HepG2 (cell line): ENCODE measurements around the gene FRMD3. TPM values are rescaled to one million over a fixed set of nuclear protein-coding genes. Genes with fewer than 3 reads are reported as not detected.

Experiments
- ATAC-seq: fragments of 200-7000 bp; cut with Tn5 transposase; 3 replicates; pipeline ENCODE4 v1.9.1; 2020; ENCODE audit warnings: mild to moderate bottlenecking, moderate library complexity
- BruUV-seq: library from RNA; stranded (reverse); fragments of 400-500 nt; replicated peaks from 2 replicates; lab custom pipeline; 2021; lab: Mats Ljungman, UMichigan
- CTCF ChIA-PET: fragments of 300-600 bp; formaldehyde crosslinking; extraction: SDS; loops from one replicate; lab custom pipeline; 2021; ENCODE audit warnings: low total read pairs, inconsistent platforms, low intra/inter-chr PET ratio; lab: Yijun Ruan, JAX
- POLR2A ChIA-PET: fragments of 350-600 bp; sonication (Branson Sonifier 250); formaldehyde crosslinking; loops from one replicate; lab custom pipeline; 2020; ENCODE audit warnings: antibody characterized with exemption, inconsistent platforms; lab: Yijun Ruan, JAX
- DNase-seq: peaks from one replicate; pipeline ENCODE4 v3.0.0-alpha.2; 2015; ENCODE audit warnings: low spot score
- FAIRE-seq: peaks from 3 replicates; lab custom pipeline; 2011; peaks lifted over from hg19 to GRCh38; lab: Jason Lieb, UNC
- H2AFZ ChIP-seq: one replicate; pipeline ENCODE4 v1.6.1; 2011; ENCODE audit warnings: low read length, inconsistent platforms
- H3K27ac ChIP-seq: fragments of 300-600 bp; 3 replicates; pipeline ENCODE4 v1.8.0; 2011; ENCODE audit warnings: mixed run types, mild to moderate bottlenecking, mixed read lengths, low read length, inconsistent platforms; ENCODE audit not compliant: insufficient read depth; ENCODE audit errors: extremely low read length
- H3K27me3 ChIP-seq, 2 experiments: fragments of 200-600 bp in 1 of 2; 2 replicates in 1 of 2; 3 replicates in 1 of 2; pipeline versions ENCODE4 v1.6.0 to v1.8.0; 2011; ENCODE audit warnings: low read length in 2 of 2, mild to moderate bottlenecking in 2 of 2, moderate library complexity in 2 of 2, inconsistent platforms in 1 of 2; ENCODE audit not compliant: insufficient read depth in 2 of 2, control insufficient read depth in 1 of 2
- H3K36me3 ChIP-seq, 2 experiments: fragments of 200-600 bp in 1 of 2; replicated peaks in 1 of 2; 2 replicates in 1 of 2; 3 replicates in 1 of 2; pipeline versions ENCODE4 v1.5.1 to v1.8.0; 2011; ENCODE audit warnings: low read length in 2 of 2, inconsistent platforms in 1 of 2; ENCODE audit not compliant: insufficient read depth in 2 of 2, control insufficient read depth in 1 of 2
- H3K4me1 ChIP-seq: 2 replicates; pipeline ENCODE4 v1.5.1; 2012; ENCODE audit warnings: low read length, inconsistent platforms; ENCODE audit not compliant: insufficient read depth
- H3K4me2 ChIP-seq: 2 replicates; pipeline ENCODE4 v1.6.0; 2011; ENCODE audit warnings: low read depth, low read length, inconsistent platforms
- H3K4me3 ChIP-seq, 3 experiments: fragments of 200-600 bp in 1 of 3; sonication (generic), shearing (Covaris generic) in 1 of 3; replicated peaks in 1 of 3; 2 replicates each; pipeline ENCODE4 v1.5.1; 2011 to 2016; ENCODE audit warnings: low read length in 3 of 3, inconsistent platforms in 2 of 3, low read depth in 2 of 3, mild to moderate bottlenecking in 2 of 3, control low read depth in 1 of 3, mixed read lengths in 1 of 3; ENCODE audit not compliant: insufficient read depth in 1 of 3
- H3K79me2 ChIP-seq: one replicate; pipeline ENCODE4 v1.6.1; 2011; ENCODE audit warnings: low read length, inconsistent platforms; ENCODE audit not compliant: insufficient read depth
- H3K9ac ChIP-seq: 2 replicates; pipeline ENCODE4 v1.6.0; 2011; ENCODE audit warnings: mild to moderate bottlenecking, low read depth, low read length, inconsistent platforms; ENCODE audit not compliant: insufficient read depth
- H3K9me3 ChIP-seq: 2 replicates; pipeline ENCODE4 v1.5.1; 2012; ENCODE audit warnings: mild to moderate bottlenecking, low read length
- H4K20me1 ChIP-seq: 2 replicates; pipeline ENCODE4 v1.6.0; 2011; ENCODE audit warnings: inconsistent platforms, mild to moderate bottlenecking, low read length, moderate library complexity; ENCODE audit not compliant: insufficient read depth
- CEBPB ChIP-seq: IDR thresholded peaks from 2 replicates; pipeline ENCODE4 v1.6.1; 2011; ENCODE audit warnings: low read depth, low read length, improper control_type of control experiment, borderline replicate concordance
- CEBPG ChIP-seq: IDR thresholded peaks from 2 replicates; pipeline ENCODE4 v1.6.1; 2016
- HNF4A ChIP-seq: sonication (generic); formaldehyde crosslinking; IDR thresholded peaks from 2 replicates; pipeline ENCODE4 v1.4.0; 2020; ENCODE audit warnings: missing genetic modification reagents
- MAFK ChIP-seq, 2 experiments: IDR thresholded peaks in 1 of 2; conservative IDR thresholded peaks in 1 of 2; 2 replicates each; pipeline ENCODE4 v1.6.1; 2011; ENCODE audit warnings: improper control_type of control experiment in 2 of 2, low read length in 2 of 2
- MEIS1 ChIP-seq: sonication (generic); formaldehyde crosslinking; IDR thresholded peaks from 2 replicates; pipeline ENCODE4 v1.9.0; 2021; ENCODE audit warnings: mild to moderate bottlenecking, missing genetic modification reagents, moderate library complexity, borderline replicate concordance
- NFIC ChIP-seq: IDR thresholded peaks from 2 replicates; pipeline ENCODE4 v1.6.1; 2012; ENCODE audit warnings: mild to moderate bottlenecking, low read length, inconsistent platforms
- NR2F6 ChIP-seq, 2 experiments: IDR thresholded peaks; 2 replicates each; pipeline ENCODE4 v1.6.1; 2016; ENCODE audit warnings: antibody characterized with exemption in 1 of 2, mild to moderate bottlenecking in 1 of 2
- RBAK ChIP-seq: sonication (generic); formaldehyde crosslinking; IDR thresholded peaks from 2 replicates; pipeline ENCODE4 v1.5.1; 2020; ENCODE audit warnings: mild to moderate bottlenecking, missing genetic modification reagents
- TEAD3 ChIP-seq: optimal IDR thresholded peaks from 2 replicates; pipeline ENCODE3; 2016; ENCODE audit warnings: borderline replicate concordance
- ZMYM4 ChIP-seq: sonication (generic); formaldehyde crosslinking; IDR thresholded peaks from 2 replicates; pipeline ENCODE4 v1.8.1; 2023; ENCODE audit warnings: mild to moderate bottlenecking, missing genetic modification reagents
- WGBS: methylation state at CpG from one replicate; pipeline ENCODE4 v1.1.6; 2017; ENCODE audit warnings: low lambda C conversion rate; 5-methylcytosine and 5-hydroxymethylcytosine counted together
- in situ Hi-C: cut with HindIII; loops from 2 replicates; pipeline ENCODE4 v1.10.0; 2017; ENCODE audit warnings: low pct_unique_long_range_greater_than_20kb; ENCODE audit not compliant: extremely low pct_ligation_motif_present
- intact Hi-C: fragments of 100-400 bp; cut with micrococcal nuclease; formaldehyde crosslinking; loops from one replicate; pipeline ENCODE4 v1.10.0; 2022; ENCODE audit not compliant: unreplicated experiment
- polyA plus RNA-seq, 8 experiments: library from polyadenylated mRNA; depleted of rRNA in 3 of 8; stranded (reverse) in 7 of 8; unstranded in 1 of 8; fragments of >200 nt; fragmentation: Illumina TruSeq in 4 of 8; extraction: Trizol in 4 of 8; gene quantifications; 2 replicates each; pipeline versions ENCODE4 v1.2.1 to v1.2.3, GENCODE V29; 2011 to 2016; ENCODE audit warnings: low read depth in 4 of 8, missing spikeins in 1 of 8, mixed read lengths in 1 of 8; ENCODE audit not compliant: insufficient read depth in 1 of 8
- total RNA-seq, 5 experiments: library from RNA; depleted of rRNA; stranded (reverse); fragments of >200 nt; fragmentation: Illumina TruSeq; extraction: Trizol; gene quantifications; 2 replicates each; pipeline ENCODE4 v1.2.3, GENCODE V29; 2016; ENCODE audit warnings: low read depth in 1 of 5
- TF ChIP-seq, protein P1 (sequence below): IDR thresholded peaks from 2 replicates; pipeline ENCODE4 v1.6.1; 2016; ENCODE audit warnings: missing compliant biosample characterization, missing genetic modification reagents, borderline replicate concordance
- TF ChIP-seq, protein P2 (sequence below): IDR thresholded peaks from 2 replicates; pipeline ENCODE4 v1.4.0; 2020; ENCODE audit warnings: mild to moderate bottlenecking, missing genetic modification reagents

The FRMD3 gene
- total and polyA plus RNA-seq, 2 of the 13 experiments (the other 11 are each of a cell fraction or from before 2014, with no cell fraction given), result 3.2 to 7.7 TPM

DNA sequence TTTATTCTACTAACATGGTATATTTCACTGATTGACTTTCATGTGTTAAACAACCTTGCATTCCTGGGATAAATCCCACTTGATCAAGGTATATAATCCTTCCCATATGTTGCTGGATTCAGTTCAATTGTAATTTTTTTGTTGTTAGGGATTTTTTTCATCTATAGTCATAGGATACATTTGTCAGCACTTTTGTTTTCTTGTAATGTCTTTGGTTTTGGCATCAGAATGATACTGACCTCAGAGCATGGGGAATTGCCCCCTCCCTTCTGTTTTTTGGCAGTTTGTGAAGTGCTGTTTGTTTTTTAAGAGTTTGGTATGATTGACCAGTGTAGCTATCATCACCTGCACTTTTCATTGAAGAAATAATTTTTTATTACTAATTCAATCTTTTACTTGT lies 298.5 kb downstream of the FRMD3 start:
- ChIA-PET CTCF (no interaction called here), POLR2A (no interaction called here)
- no peak for DNase-seq
- Histone ChIP-seq H3K4me1 (peaks cover 10% of the 10 kb centered on the region), H3K4me2 (no peak overlapping the region), H3K27me3 (no peaks in the 10 kb centered on the region), H3K4me3 (no peak overlapping the region), H3K79me2 (no peaks in the 10 kb centered on the region), H3K9ac (no peak overlapping the region), H3K27ac (no peak overlapping the region), H3K36me3 (peaks cover 0 to 4% of the 10 kb centered on the region in 2 experiments; a peak in 1 of 5 replicates), H4K20me1 (no peaks in the 10 kb centered on the region), H2AFZ (no peak overlapping the region), H3K9me3 (no peaks in the 10 kb centered on the region)
- ATAC-seq, result no peak
- TF ChIP-seq MAFK (conservative IDR thresholded peaks at IDR 0.05 in 1 of 2, IDR thresholded peaks at IDR 0.05 in 1 of 2; ENCODE audit: low read length in 2 of 2) (peak in 1 of 2 experiments; percentile 29; a peak in 1 of 4 replicates), TEAD3 (CRISPR knock-in tag) (no peak)
- TSS peak; percentile 35 for BruUV-seq
- no peak for FAIRE-seq
- intact Hi-C loops (no loop called here), in situ Hi-C loops (no loop called here)

DNA sequence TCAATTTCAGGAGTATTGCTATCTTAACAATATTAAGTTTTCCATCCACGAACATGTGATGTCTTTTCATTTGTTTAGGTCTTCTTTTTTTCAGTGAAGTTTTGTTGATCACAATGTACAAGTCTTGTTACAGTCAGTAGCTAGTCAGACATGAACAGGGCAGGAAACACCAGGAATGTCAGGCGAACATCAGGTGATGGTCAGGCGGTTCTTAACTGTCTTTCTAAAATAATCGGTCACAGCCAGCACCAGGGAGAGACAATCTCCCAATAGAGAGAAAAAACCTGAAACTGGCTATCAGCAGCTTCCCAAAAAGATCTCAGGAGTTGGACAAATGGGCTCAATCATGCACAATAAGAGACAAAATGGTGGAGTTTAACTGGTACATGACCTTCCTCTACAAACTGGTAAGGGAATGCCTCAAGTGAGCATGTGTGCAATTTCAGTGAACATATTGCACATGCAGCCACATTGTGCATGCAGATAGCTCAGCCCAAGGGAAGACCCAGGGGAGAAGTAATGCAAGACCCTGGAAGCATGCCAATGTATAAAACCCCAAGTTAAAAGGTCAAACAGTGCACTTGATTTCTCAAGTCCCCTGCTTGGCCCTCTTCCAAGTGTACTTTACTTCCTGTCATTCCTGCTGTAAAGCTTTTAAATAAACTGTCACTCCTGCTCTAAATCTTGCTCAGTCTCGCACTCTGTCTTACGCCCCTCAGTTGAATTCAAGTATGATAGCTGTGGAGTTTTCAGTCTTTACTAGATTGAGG lies 299.1 kb downstream of the FRMD3 start:
- DNase-seq (peak; percentile 25), ATAC-seq (peak; percentile 61), FAIRE-seq (peak; percentile 63)
- peaks cover 10% of the 10 kb centered on the region for H3K4me1 ChIP-seq
- in situ Hi-C loops, result no loop called here
- POLR2A ChIA-PET, result no interaction called here
- H3K79me2 ChIP-seq, result no peaks in the 10 kb centered on the region
- BruUV-seq, result no TSS peak
- H3K4me2 ChIP-seq, result no peak overlapping the region
- no peak overlapping the region for H3K9ac ChIP-seq
- no peaks in the 10 kb centered on the region for H3K9me3 ChIP-seq
- no peaks in the 10 kb centered on the region for H3K27me3 ChIP-seq
- intact Hi-C loops, result no loop called here
- H4K20me1 ChIP-seq, result no peaks in the 10 kb centered on the region
- CTCF ChIA-PET, result no interaction called here
- peaks cover 0 to 4% of the 10 kb centered on the region in 2 experiments; a peak in 1 of 5 replicates for H3K36me3 ChIP-seq
- H3K4me3 ChIP-seq, result no peak overlapping the region
- WGBS, result 56% methylated on average over 6 of the region's 6 CpGs
- H3K27ac ChIP-seq, result no peak overlapping the region
- no peak overlapping the region for H2AFZ ChIP-seq
- TF ChIP-seq, protein P1, sequence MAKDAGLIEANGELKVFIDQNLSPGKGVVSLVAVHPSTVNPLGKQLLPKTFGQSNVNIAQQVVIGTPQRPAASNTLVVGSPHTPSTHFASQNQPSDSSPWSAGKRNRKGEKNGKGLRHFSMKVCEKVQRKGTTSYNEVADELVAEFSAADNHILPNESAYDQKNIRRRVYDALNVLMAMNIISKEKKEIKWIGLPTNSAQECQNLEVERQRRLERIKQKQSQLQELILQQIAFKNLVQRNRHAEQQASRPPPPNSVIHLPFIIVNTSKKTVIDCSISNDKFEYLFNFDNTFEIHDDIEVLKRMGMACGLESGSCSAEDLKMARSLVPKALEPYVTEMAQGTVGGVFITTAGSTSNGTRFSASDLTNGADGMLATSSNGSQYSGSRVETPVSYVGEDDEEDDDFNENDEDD, result no peak
- TF ChIP-seq NR2F6 (IDR thresholded peaks at IDR 0.05), result peak; percentile 51
- 0 out of 2 replicates have a peak, but pooled peaks have one; percentile 35 for TF ChIP-seq NR2F6 (CRISPR knock-in tag; IDR thresholded peaks at IDR 0.05)
- no peak for TF ChIP-seq RBAK
- no peak for TF ChIP-seq MEIS1 (CRISPR knock-in tag)
- TF ChIP-seq NFIC, result 0 out of 2 replicates have a peak, but pooled peaks have one; percentile 54
- peak; percentile 14; the same call in 1 of the 2 replicates for TF ChIP-seq CEBPB
- TF ChIP-seq CEBPG (CRISPR knock-in tag), result 0 out of 2 replicates have a peak, but pooled peaks have one; percentile 11
- TF ChIP-seq, protein P2, sequence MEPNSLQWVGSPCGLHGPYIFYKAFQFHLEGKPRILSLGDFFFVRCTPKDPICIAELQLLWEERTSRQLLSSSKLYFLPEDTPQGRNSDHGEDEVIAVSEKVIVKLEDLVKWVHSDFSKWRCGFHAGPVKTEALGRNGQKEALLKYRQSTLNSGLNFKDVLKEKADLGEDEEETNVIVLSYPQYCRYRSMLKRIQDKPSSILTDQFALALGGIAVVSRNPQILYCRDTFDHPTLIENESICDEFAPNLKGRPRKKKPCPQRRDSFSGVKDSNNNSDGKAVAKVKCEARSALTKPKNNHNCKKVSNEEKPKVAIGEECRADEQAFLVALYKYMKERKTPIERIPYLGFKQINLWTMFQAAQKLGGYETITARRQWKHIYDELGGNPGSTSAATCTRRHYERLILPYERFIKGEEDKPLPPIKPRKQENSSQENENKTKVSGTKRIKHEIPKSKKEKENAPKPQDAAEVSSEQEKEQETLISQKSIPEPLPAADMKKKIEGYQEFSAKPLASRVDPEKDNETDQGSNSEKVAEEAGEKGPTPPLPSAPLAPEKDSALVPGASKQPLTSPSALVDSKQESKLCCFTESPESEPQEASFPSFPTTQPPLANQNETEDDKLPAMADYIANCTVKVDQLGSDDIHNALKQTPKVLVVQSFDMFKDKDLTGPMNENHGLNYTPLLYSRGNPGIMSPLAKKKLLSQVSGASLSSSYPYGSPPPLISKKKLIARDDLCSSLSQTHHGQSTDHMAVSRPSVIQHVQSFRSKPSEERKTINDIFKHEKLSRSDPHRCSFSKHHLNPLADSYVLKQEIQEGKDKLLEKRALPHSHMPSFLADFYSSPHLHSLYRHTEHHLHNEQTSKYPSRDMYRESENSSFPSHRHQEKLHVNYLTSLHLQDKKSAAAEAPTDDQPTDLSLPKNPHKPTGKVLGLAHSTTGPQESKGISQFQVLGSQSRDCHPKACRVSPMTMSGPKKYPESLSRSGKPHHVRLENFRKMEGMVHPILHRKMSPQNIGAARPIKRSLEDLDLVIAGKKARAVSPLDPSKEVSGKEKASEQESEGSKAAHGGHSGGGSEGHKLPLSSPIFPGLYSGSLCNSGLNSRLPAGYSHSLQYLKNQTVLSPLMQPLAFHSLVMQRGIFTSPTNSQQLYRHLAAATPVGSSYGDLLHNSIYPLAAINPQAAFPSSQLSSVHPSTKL (CRISPR knock-in tag), result peak; percentile 42; the same call in 1 of the 2 replicates
- peak; percentile 47 for TF ChIP-seq HNF4A (CRISPR knock-in tag)
- TF ChIP-seq ZMYM4 (CRISPR knock-in tag), result 0 out of 2 replicates have a peak, but pooled peaks have one; percentile 27
